T-helper 1 cell treated with Interleukin-12 subunit alpha and Interleukin-12 subunit beta and Interleukin-4 antibody, amounts not matched to agents 30 ng/mL and 1 ng/mL, for 36 hours (primary cell): ENCODE results near the gene APLN. TPM values are rescaled to one million over a fixed set of nuclear protein-coding genes. Genes with fewer than 3 reads are reported as not detected.

ENCODE experiments used
- intact Hi-C: fragments of 100-400 bp; cut with micrococcal nuclease; formaldehyde crosslinking; loops from one replicate; pipeline ENCODE4 v1.15.1; 2024
- total RNA-seq: library from RNA; stranded (reverse); gene quantifications from 2 replicates; pipeline ENCODE4 v1.2.3, GENCODE V29; 2022

APLN gene
- total RNA-seq, 1 donor from 2014 or later = 0.07 TPM

GRCh38 chrX:129661369-129661768 lies 6.6 kb upstream of the APLN start:
- intact Hi-C loops = no loop called here

- intact Hi-C loops = loop anchor here (5.0 kb wide), 1 partner anchor 67 kb away; no protein-coding TSS in a partner anchor
Measured at GRCh38 chrX:129659861-129660260, 5.1 kb upstream of the APLN start.

GRCh38 chrX:129659141-129659540 lies 4.4 kb upstream of the APLN start:
- intact Hi-C loops = loop anchor here (5.0 kb wide), 1 partner anchor 68 kb away; no protein-coding TSS in a partner anchor

- intact Hi-C loops = loop anchor here (5.0 kb wide), 1 partner anchor 69 kb away; no protein-coding TSS in a partner anchor
Measured at GRCh38 chrX:129658429-129658828, 3.7 kb upstream of the APLN start.

- intact Hi-C loops = loop anchor here (1.0 to 5.0 kb wide), 3 partner anchors 72 to 168 kb away; no protein-coding TSS in a partner anchor
Measured at GRCh38 chrX:129655547-129656249, 942 bp upstream of the APLN start.

- intact Hi-C loops = no loop called here
Measured at GRCh38 chrX:129653971-129654651, 645 bp downstream of the APLN start.

GRCh38 chrX:129653181-129653970 lies 1.4 kb downstream of the APLN start:
- intact Hi-C loops = no loop called here

- intact Hi-C loops = no loop called here
Measured at GRCh38 chrX:129652565-129653169, 2.1 kb downstream of the APLN start.

GRCh38 chrX:129651756-129652564 lies 2.8 kb downstream of the APLN start:
- intact Hi-C loops = no loop called here

GRCh38 chrX:129650821-129651510 lies 3.8 kb downstream of the APLN start:
- intact Hi-C loops = no loop called here

GRCh38 chrX:129650183-129650689 lies 4.5 kb downstream of the APLN start:
- intact Hi-C loops = no loop called here

- intact Hi-C loops = no loop called here
Measured at GRCh38 chrX:129649268-129650182, 5.2 kb downstream of the APLN start.

- intact Hi-C loops = no loop called here
Measured at GRCh38 chrX:129648514-129649267, 6.1 kb downstream of the APLN start.

GRCh38 chrX:129647418-129648410 lies 7.0 kb downstream of the APLN start:
- intact Hi-C loops = no loop called here

GRCh38 chrX:129646566-129647417 lies 8.0 kb downstream of the APLN start:
- intact Hi-C loops = no loop called here

- intact Hi-C loops = no loop called here
Measured at GRCh38 chrX:129642641-129643040, 12.1 kb downstream of the APLN start.
